ENCODE measurements around the gene TNFRSF1A. TPM values are rescaled to one million over a fixed set of nuclear protein-coding genes. Genes with fewer than 3 reads are reported as not detected.

The TNFRSF1A gene
- total RNA-seq, 1 donor from 2014 or later, result 264 TPM

DNA sequence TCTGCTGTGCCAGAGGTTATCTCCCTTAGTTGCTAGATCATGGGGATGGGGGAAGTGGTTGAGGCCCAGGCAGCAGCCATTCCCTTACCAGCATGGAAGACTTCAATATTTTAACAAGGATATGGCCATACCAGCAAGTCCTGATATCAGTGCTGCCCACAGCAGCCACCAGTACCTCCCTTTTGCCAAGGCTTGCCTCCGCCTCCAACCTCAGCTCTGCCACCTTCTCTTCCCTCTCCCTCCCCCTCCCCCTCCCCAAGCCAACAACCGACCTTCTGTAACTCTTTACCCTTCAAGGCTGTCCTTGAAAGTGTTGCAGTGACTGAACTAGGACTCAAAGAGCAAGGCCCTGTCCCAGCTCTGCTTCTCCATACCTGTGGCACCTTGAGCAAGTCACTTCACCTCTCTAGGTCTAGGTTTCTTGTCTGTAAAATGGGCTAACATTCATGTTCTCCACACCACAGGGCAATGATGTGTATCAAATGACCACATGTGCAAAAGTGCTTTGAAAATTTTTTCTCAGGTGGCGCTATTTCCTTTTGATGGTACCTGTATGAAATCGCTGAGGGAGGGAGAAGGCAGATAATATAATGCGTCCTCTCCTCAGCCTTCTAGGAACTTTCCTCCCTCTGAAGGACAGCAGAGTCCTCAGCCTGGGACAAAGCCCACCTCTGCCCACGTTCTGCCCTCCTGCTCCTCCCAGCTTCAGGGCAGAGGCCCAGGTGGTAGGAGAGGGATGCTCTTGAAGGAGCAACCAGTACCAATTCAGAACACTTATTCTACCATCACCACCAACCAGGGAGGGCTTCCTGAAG lies 16.7 kb downstream of the TNFRSF1A start:
- no peak for DNase-seq (ENCODE audit: low spot score)

DNA sequence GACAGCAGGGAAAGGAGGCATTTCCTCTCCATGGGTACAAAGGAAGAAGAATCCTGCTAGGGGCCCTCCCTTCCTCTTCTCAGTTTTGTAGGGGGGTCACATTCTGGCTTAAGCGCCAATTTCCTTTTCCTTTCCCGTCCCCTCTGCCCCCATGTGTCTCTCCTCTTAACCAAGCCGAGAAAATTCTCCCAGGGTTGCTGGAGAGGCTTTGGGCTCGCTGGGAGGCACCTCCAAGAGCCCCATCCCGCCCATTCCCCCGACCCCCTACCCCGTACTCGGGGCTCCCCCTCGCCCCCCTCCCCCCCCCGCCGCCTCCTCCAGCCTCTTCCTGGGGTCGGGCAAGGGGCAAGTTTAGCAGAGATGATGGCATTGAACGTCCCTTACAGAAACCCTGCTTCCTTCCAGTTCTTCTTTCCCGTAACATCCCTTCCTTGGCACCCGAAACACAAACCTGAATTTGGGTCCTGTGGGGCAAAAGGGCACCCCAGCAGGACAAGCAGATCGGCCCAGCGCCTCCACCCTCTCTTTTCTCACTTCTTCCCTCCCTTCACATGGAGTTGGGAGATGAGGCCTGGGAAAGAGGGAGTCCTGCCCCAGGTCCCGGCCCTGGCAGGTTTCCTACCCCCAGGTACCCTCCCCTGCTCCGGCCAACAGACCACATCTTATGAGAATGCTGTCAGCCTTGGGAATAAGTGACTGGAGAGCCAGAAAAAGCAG lies 17.7 kb downstream of the TNFRSF1A start:
- no peak for DNase-seq (ENCODE audit: low spot score)

DNA sequence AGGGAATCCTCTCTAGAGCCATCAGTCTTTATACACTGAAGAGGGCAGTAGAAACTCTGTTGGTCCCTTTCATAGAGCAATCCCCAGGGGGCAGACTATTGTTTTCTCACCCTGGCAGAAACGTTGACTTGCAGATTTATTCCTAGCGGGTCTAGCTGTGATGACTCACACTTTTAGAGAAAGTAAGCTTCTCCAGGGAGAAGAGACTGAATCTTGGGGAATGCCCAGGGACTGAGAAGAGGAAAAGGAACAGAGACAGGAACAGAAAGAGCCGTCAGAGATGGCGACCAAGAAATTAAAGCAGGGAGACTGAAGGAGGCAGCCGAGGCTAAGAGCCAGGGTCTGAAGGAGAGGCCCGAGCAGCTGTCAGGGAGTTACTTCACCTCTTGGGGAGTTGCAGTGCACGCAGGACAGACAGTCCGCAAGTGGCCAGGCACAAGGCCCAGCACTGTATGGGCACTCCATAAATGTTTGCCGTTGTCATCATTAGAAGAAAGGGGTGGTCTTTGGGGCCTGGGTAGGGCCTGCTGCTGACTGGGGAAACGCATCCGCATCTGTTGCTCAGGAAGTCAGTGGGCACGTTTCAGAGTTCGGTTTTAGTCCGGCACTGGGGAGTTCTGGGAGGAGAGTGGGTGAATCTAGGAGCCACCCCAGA lies 18.4 kb downstream of the TNFRSF1A start:
- DNase-seq (ENCODE audit: low spot score), result no peak

DNA sequence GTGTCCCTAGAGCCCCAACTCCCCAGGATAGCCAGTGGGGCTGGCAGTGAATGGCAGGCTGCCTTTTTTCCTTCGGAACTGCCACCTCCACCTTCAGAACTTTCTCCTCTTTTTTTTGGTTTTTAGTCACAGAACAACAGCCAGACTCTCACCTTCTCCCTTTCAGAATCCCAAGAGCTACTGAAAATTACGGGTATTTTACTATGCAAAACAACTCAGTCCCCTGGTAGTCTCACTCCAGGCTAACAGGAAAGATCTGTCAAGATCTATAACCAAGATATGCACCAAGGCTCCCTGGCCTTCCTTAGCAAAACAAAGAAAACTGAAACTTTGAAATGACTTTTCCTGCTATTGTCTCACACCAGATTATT lies 18.9 kb downstream of the TNFRSF1A start:
- DNase-seq (ENCODE audit: low spot score), result no peak

DNA sequence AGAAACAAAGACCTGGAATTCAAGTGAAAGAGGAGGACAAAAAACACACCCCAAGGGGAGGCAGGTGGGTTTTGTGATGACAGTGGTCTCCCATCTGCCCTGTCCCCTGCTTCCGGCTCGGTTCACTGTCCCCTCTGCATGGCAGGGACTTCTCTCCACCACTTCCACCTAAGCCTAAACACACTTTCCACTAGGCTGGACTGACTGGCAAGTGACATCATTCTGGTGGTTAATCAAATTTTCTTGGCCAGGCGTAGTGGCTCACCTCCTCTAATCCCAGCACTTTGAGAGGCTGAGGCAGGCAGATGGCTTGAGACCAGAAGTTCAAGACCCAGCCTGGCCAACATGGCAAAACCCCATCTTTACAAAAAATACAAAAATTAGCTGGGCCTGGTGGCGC lies 19.5 kb downstream of the TNFRSF1A start:
- no peak for DNase-seq (ENCODE audit: low spot score)

DNA sequence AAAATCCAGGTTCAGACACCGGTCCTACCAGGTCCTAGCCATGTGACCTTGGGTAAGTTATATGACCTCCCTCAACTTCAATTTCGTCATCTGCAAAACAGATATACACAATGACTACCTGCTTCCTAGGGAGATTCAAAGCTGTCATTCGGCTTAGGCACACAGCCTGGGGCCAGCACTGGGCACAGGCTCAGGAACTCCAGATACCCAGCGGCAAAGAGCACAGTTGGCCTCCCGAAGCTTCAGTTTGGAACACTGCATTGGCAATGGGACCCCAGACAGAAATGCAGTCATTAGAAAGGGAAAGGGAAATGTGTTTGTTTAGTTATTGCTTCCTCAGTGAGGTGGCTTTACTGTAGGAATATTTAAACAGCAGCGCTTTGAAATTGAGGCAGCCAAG lies 20.0 kb downstream of the TNFRSF1A start:
- no peak for DNase-seq (ENCODE audit: low spot score)

DNA sequence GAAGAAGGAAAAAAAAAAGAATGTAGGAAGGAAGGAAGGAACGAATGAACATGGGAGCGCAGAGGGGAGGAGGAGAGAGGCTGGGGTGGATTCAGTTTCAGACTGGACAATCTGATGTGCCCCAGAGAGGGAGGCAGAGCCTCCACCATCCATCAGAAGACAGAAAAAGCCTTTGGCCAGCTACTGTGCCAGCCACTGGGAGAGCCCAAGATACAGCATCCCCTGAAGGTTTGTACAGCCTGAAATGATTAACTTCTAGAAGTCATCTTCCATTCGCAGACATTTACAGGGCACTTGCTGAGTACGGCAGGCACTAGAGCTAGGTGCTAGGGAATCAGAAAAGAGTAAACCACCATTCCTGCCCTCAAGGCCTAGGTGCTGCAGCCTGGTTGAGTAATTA lies 22.4 kb downstream of the TNFRSF1A start:
- no peak for DNase-seq (ENCODE audit: low spot score)

DNA sequence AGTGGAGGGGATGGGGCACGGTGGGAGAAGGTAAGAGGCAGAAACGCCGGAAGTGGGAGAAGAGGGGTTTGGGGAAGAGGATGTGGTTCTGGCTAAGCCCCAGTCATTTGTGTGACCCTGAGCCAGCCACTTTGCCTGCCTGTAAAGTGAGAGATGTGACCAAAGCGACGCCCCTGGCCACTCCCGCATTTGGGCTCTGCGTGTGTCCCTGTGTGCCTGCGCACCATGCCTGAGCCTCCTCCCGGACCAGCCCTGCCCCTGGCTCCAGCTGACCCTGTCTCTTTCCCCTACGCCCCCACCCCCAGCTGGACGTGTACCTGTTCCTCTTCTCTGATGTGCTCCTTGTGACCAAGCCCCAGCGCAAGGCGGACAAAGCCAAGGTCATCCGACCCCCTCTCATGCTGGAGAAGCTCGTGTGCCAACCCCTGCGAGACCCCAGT lies 23.4 kb downstream of the TNFRSF1A start:
- DNase-seq (ENCODE audit: low spot score), result no peak

DNA sequence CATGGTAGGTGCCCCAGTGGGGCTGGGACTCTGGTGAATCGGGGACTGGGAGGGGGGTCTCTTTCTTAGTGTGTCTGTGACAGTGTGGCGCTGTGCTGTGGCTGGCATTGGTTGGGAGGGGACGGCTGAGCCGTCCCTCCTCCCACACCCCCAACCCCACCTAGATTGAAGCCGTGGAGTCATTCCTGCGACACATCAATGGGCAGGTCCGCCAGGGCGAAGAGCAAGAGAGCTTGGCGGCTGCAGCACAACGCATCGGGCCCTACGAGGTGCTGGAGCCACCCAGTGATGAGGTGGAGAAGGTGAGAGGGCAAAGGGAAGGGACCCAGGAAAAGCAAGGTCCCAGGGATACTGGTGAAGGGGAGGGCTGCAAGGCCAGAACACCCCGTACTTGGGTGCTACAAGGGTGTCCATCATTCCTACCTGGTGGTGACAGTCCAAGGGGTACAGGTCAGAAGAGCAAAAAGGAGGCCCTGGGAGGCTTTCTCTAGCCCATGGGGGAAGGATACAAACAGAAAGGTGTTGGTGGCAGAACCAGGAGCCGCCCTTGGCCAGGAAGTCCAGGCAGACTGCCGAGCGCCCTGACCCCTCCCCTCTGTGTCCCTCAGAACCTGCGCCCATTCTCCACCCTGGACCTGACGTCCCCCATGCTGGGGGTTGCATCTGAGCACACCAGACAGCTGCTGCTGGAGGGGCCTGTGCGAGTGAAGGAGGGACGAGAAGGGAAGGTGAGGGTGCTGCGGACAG lies 24.0 kb downstream of the TNFRSF1A start:
- DNase-seq (ENCODE audit: low spot score), result no peak

DNA sequence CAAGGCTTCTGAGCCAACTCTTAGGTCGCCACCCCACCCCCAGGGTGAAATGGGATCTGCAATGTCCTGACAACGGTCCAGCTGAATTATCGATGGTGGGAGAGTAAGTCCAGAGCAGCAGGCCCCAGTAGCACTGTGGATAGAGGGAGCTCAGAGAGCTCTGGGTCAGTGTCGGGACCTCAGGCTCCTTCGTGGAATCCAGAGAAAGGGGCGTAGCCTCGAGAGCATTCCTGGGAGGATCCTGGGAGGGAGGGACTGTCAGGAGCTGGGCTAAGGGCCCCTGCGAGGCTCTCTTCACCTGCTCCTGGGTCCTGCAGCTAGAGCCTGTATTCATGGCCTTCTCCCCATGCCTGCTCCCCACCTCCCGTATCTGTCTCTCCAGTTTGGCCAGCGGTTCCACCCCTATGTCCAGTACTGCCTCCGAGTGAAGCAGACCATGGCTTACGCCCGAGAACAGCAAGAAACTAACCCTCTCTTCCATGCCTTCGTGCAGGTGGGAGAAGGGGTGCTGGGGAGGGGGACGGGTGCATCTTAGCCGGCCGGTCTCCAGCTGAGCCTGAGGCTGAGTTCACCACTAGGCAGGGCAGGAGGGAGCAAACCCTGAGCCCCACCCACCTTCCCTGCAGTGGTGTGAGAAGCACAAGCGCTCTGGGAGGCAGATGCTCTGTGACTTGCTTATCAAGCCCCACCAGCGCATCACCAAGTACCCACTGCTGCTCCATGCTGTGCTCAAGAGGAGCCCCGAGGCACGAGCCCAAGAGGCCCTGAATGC lies 24.8 kb downstream of the TNFRSF1A start:
- no peak for DNase-seq (ENCODE audit: low spot score)

DNA sequence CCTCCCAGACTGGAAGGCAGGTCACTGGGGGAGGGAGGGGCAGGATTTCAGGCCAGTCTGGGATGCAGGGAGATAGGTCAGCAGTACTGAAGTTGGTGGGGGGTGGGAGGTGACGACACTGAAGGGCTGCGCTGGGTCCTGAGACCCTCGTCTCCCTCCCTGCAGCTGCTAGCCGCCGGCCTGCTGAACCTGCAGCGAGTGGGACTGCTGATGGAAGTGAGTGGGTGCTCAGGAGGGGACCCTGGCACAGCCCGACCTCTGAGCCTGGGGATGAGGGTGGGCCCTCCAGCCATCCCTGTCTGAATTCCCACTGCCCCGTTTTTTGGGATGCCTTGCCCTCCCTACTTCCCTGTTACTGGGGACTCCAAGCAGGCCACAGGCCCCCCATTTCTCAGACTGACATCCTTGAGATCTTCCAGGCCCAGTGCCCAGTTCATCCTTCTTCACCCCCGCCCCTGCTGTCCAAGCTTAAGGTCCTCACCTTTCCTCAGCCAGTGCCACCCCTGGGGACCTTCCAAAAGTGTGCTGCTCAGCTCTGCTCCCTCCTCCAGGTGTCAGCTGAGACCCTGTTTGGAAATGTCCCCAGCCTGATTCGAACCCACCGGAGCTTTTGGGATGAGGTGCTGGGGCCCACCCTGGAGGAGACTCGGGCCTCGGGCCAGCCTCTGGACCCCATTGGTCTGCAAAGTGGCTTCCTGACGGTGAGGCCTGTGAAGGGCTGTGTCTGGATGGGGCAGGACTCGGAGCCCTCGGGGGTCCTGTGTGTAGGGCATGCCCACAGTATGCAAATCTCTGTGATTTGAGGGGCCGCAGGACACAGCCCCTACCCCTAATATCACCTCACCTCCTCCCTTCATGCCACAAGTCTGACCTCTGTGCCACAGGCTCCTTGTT lies 25.9 kb downstream of the TNFRSF1A start:
- DNase-seq (ENCODE audit: low spot score), result no peak

DNA sequence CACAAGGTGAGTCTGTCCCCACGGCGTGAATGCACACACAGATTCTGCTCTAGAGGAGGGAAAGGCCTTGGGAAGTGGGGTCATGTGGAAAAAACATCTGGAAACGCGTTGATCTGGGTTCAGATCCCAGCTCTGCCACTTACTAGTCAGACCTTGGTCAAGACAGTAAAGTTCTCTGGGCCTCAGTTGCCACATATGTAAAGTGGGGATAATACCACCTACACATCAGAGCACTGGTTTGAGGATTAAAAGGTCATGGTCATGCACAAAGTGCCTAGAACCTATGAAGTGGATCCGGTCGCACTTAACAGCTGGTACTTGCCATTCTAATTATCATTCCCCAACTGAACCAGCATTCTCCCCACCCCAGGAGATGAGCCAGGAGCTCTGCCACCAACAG lies 26.7 kb downstream of the TNFRSF1A start:
- DNase-seq (ENCODE audit: low spot score), result no peak

DNA sequence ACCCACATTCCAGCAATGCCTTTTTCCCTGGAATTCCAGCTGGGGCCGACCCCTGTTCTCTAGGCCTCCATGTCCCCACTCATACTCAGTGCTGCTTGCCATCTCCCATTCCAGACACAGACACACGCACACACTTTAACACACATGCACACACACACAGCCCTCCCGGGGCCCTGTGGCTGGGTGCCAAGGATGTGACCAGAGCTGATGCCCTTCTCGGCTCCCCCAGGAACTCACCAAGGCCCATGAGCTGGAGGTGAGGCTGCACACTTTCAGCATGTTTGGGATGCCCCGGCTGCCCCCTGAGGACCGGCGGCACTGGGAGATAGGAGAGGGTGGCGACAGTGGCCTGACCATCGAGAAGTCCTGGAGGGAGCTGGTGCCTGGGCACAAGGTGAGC lies 27.1 kb downstream of the TNFRSF1A start:
- no peak for DNase-seq (ENCODE audit: low spot score)

DNA sequence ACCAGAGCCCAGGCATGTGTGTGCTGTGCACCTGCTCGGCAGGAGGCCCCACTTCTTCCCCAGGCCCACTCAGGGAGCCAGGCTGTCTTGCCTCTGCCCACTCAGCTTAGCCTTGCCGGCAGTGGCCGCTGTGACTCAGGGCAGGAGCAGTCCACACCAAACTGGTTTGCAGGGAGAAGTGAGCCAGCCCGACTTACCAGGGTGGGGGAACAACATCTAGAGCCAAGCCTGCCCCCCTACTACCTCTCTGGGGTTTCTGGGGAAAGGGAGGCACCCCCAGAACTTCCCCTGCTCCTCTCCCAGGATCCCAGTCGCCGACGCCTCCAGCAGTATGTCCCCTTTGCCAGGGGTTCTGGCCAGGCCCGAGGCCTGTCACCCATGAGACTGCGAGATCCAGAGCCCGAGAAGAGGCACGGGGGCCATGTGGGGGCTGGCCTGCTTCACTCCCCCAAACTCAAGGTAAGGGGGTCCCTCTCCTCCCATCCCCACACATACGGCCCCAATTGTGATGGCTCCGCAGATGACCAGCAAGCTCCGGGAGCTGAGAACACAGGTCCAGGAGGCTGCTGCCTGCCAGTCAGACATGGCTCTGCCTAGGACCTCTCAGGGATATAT lies 28.4 kb downstream of the TNFRSF1A start:
- no peak for DNase-seq (ENCODE audit: low spot score)

DNA sequence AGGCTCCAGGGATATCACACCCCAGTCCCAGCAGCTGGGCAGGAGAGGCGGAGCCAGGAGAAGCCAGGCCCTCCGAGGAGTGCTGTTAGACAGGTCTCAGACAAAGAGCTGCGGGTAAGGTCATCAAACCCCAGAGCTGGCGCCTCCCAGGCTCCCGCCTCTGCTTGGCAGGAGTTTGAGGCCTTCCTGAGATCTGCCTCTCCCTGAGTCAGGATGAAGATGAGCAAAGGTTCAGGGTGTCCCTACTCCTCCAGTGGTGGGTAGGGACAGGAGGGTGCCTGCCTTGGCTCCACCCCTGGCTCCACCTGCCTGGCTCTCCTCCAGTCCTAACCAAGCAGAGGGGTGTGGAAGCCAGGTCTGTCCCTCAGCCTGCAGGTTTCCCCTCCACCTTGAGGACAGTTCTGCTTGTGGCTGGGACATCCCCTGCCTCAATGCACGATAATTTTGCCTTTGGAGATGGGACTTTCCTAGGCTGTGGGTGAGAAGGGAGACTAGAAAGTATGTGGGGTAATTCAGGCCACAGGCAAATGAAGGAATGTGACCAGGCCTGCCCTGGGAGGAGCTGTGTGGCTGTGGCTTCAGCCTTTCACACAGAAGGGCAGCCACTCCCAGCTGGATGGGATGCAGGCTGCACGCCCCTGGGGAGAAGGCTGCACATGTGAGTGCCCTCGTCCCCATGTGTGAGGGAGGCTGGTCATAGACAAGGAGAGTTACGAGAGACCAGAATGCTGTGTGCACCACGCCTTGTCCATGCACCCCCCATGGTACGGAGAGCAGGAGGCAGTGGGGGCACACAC lies 29.1 kb downstream of the TNFRSF1A start:
- no peak for DNase-seq (ENCODE audit: low spot score)

DNA sequence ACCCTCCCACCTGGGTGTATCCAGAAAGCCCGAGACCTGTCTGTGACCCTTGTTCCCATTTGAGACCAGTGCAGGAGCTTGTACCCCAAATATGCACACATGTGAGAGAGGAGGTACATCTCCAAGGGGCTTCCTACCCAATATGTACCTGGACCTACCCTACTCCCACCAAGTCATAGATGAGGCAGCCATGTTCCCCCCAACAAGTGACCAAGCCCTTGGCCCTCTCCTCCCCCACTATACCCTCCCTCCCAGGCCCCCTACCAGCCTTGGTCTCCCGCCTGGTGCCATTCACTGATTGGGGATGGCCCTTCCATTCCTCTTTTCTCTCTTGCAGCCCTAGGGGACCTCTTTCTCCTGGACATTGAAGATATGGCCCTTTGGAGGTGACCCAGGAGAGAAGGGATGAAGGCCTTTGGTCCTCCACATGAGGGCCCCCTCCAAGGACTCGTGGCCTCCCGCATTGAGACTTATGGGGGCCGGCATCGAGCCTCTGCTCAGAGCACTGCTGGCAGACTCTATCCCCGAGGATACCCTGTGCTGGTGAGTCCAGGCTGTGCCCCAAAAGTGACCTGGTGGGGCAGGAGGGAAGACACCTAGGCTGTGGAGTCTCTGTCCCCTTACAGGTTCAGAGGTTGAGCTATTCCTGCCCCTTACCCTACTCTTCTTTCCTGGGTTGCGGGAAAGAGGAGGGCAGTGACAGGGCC lies 29.9 kb downstream of the TNFRSF1A start:
- DNase-seq (ENCODE audit: low spot score), result no peak

DNA sequence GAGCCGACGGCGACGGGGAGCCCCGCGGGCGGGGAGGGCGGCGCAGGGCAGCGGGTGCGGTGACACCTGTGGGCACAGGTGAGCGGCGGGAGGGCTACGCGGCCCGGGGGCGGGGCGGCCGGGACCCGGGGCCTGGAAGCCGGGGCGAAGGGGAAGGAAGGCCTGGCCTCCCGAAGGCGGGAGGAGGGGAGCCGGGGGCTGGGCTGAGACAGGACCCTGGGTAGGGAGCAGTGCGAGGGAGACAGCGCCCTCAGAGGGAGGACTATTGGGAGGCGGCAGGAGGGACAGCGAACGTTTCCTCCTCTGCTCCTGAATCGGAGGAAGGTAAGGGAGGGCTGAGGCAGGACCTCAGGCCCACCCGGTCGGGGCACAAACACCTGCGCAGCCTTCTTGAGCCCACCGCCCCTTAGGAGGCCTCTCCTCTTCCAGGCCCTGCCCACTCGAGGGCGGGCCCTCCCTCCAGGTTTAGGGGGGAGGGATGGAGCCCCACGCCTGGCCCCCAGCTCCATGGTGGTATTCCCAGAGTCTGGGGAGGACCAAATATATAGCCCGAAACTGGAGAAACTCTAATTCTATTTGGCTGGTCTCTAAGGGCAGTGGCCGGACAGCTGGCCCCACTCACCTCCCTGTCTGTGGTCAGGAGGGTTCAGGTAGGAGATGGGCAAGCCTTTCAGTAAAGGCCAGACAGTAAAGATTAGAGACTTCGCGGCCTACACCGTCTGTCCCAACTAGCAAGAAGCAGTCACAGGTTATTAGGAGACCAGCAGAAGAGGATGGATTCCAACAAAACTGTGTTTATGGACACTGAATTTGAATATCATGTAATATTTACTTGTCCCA lies 30.9 kb downstream of the TNFRSF1A start:
- no peak for DNase-seq (ENCODE audit: low spot score)
